Measurements from ENCODE around the gene TRIM14. TPM values are rescaled to one million over a fixed set of nuclear protein-coding genes. Genes with fewer than 3 reads are reported as not detected.

The TRIM14 gene
- total and polyA plus RNA-seq, 7 donors, result 0.13 to 2.5 (median 0.79) TPM

- H3K9me3 ChIP-seq, result no peaks in the 10 kb centered on the region
- H3K4me3 ChIP-seq, result no peak overlapping the region
- DNase-seq, result no peak
- no peaks in the 10 kb centered on the region for H3K36me3 ChIP-seq (ENCODE audit: insufficient read depth in 1 of 2, low read depth in 1 of 2)
- H3K27ac ChIP-seq, result no peak overlapping the region
- no peaks in the 10 kb centered on the region for H3K4me1 ChIP-seq
- no peak for ATAC-seq
- WGBS, 3 donors, result 75 to 97% (median 93%) methylated on average over 3 of the region's 3 CpGs
- intact Hi-C loops (cut with DNase I), result no loop called here
- no peak for TF ChIP-seq CTCF (IDR thresholded peaks at IDR 0.05)
- no peaks in the 10 kb centered on the region for H3K27me3 ChIP-seq (ENCODE audit: insufficient read depth in 3 of 3, low read length in 2 of 3)
These were observed 25.6 kb upstream of the TRIM14 start for GRCh38 chr9:98144631-98145030.

DNA sequence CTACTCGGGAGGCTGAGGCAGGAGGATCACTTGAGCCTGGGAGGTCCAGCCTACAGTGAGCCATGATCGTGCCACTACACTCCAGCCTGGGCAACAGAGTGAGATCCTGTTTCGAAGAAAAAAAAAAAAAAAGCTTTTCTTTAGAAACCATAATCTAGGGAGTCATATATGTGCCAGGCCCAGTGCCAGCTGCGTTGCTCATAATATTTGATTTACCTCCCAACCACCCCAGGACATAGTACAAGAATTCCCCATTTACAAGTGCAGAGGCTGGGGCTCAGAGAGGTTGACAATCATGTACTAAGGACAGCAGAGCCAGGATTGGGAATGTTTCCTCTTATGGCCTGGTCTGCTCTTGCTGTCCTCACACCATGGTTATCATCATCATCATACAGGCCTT, 25.1 kb upstream of the TRIM14 start:
- DNase-seq, result no peak
- ATAC-seq, result no peak
- H3K27ac ChIP-seq, result no peak overlapping the region
- H3K4me3 ChIP-seq, result no peak overlapping the region
- no peak for TF ChIP-seq CTCF (IDR thresholded peaks at IDR 0.05)
- no peaks in the 10 kb centered on the region for H3K27me3 ChIP-seq (ENCODE audit: insufficient read depth in 3 of 3, low read length in 2 of 3)
- H3K4me1 ChIP-seq, result no peaks in the 10 kb centered on the region
- no peaks in the 10 kb centered on the region for H3K9me3 ChIP-seq
- 82 to 90% (median 90%) methylated on average over 4 of the region's 4 CpGs for WGBS, 3 donors
- H3K36me3 ChIP-seq (ENCODE audit: insufficient read depth in 1 of 2, low read depth in 1 of 2), result no peaks in the 10 kb centered on the region
- intact Hi-C loops (cut with DNase I), result no loop called here

DNA sequence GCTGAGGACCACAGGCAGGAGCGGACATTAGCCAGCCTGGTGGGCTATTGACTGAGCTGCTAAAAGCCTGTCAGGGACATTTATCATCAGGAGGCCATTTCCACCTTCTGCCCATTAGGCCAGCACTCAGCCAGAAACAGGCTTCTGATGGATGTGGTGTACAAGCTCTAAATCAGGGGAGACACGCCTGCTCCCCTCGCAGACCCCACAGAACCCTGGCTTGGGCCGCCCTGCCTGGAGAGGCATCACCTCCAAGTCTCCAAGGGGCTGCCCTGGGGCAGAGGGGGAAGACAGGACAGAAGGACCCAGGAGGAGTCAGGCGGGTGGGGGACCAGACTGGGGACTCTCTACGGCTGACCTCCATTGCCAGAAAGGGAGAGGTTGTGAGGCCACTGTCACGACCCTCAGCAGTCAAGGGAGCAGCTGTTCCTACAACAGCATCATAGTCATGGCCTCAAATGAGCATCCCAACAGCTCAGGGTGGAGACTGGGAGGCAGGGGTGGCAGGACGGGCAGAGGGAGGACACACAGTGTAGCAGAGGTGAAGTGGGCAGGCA, 24.0 kb upstream of the TRIM14 start:
- WGBS, 3 donors, result 77 to 86% (median 83%) methylated on average over 8 of the region's 8 CpGs

DNA sequence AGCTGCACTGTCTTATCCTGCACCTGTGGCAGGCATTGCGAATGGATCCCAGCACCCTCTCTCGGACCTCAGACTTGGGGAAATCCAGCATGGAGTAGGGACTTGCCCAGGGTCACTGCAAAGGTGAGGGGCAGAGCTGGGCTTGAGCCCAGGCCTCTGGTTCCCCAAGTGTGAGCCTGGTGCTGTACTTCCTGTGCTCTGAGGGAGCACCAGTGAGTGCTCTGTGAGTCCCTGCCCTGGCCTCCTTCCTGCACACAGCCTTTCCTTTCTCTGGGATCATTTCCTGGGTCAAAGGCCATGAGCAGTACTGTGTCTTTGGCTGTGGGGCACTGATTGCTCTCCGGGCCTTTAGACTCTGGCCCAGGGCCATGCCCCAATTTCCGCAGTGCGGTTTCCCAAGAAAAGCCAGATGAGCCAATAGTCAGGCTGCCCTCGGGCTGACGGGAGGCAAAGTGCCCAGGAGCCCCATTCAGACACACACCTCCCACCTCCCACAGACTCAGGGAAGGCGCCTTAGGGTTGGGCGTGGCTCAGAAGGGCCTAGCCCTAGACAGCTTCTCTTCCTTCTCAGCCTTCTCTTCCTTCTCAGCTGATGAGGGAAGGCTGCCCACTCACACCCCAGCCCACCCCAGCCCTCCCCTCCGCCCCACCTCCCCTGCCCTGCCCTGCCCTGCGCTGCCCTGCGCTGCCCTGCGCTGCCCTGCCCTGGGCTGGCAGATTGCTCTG, 23.3 kb upstream of the TRIM14 start:
- ATAC-seq, result peak in 3 of 4 donors; percentile 24 to 42 (median 27)

More for the DNA sequence above, 24.0 kb upstream of the TRIM14 start:
- H3K27ac ChIP-seq, result no peak overlapping the region
- ATAC-seq, result no peak
- H3K27me3 ChIP-seq (ENCODE audit: insufficient read depth in 3 of 3, low read length in 2 of 3), result no peaks in the 10 kb centered on the region
- H3K4me3 ChIP-seq, result no peak overlapping the region
- no peak for TF ChIP-seq CTCF (IDR thresholded peaks at IDR 0.05)
- intact Hi-C loops (cut with DNase I), result no loop called here
- H3K9me3 ChIP-seq, result no peaks in the 10 kb centered on the region
- H3K36me3 ChIP-seq (ENCODE audit: insufficient read depth in 1 of 2, low read depth in 1 of 2), result no peaks in the 10 kb centered on the region
- no peak for DNase-seq
- no peaks in the 10 kb centered on the region for H3K4me1 ChIP-seq

More for the DNA sequence above, 23.3 kb upstream of the TRIM14 start:
- intact Hi-C loops (cut with DNase I), result no loop called here
- H3K4me3 ChIP-seq, result no peak overlapping the region
- no peak for DNase-seq
- no peaks in the 10 kb centered on the region for H3K36me3 ChIP-seq (ENCODE audit: insufficient read depth in 1 of 2, low read depth in 1 of 2)
- no peak for TF ChIP-seq CTCF (IDR thresholded peaks at IDR 0.05)
- no peaks in the 10 kb centered on the region for H3K27me3 ChIP-seq (ENCODE audit: insufficient read depth in 3 of 3, low read length in 2 of 3)
- H3K27ac ChIP-seq, result no peak overlapping the region
- 63 to 66% (median 63%) methylated on average over 12 to 13 of the region's 13 CpGs for WGBS, 3 donors
- no peaks in the 10 kb centered on the region for H3K9me3 ChIP-seq
- no peaks in the 10 kb centered on the region for H3K4me1 ChIP-seq

Data from psoas muscle (tissue), 8 donors.